WTC11 (cell line): ENCODE data around the gene SNPH. TPM values are rescaled to one million over a fixed set of nuclear protein-coding genes. Genes with fewer than 3 reads are reported as not detected.

Source experiments
- ATAC-seq: fragments of 200-7000 bp; cut with Tn5 transposase; 2 replicates; pipeline ENCODE4 v1.10.0; 2021; ENCODE audit warnings: mild to moderate bottlenecking, moderate library complexity
- CTCF ChIA-PET: fragments of 300-600 bp; sonication (Branson Sonifier 250); formaldehyde crosslinking; loops from one replicate; lab custom pipeline; 2021; ENCODE audit warnings: antibody characterized with exemption; lab: Charles Lee
- POLR2A ChIA-PET: fragments of 350-600 bp; sonication (Branson Sonifier 250); formaldehyde crosslinking; loops from one replicate; lab custom pipeline; 2021; ENCODE audit warnings: antibody characterized with exemption; lab: Charles Lee
- DNase-seq: peaks from one replicate; pipeline ENCODE4 v3.0.0; 2021; ENCODE audit warnings: low spot score
- H3K27ac Mint-ChIP-seq: 2 replicates; pipeline ENCODE4 v1.8.0; 2021; ENCODE audit warnings: mixed read lengths
- H3K27me3 Mint-ChIP-seq: 2 replicates; pipeline ENCODE4 v1.8.0; 2021; ENCODE audit warnings: low read depth, mild to moderate bottlenecking, moderate library complexity, mixed read lengths
- H3K36me3 Mint-ChIP-seq: 2 replicates; pipeline ENCODE4 v1.8.0; 2021; ENCODE audit warnings: mixed read lengths
- H3K4me1 Mint-ChIP-seq: 2 replicates; pipeline ENCODE4 v1.8.0; 2022; ENCODE audit warnings: mixed read lengths
- H3K4me3 Mint-ChIP-seq: 2 replicates; pipeline ENCODE4 v1.8.0; 2021; ENCODE audit warnings: mild to moderate bottlenecking, moderate library complexity, mixed read lengths
- H3K9me3 Mint-ChIP-seq: 2 replicates; pipeline ENCODE4 v1.8.0; 2021; ENCODE audit warnings: mixed read lengths
- ATF1 ChIP-seq: sonication (generic); formaldehyde crosslinking; IDR thresholded peaks from 2 replicates; pipeline ENCODE4 v1.8.1; 2023; ENCODE audit warnings: mild to moderate bottlenecking, moderate library complexity, missing genetic modification reagents
- GABPB1 ChIP-seq: sonication (generic); formaldehyde crosslinking; IDR thresholded peaks from 2 replicates; pipeline ENCODE4 v1.8.1; 2023; ENCODE audit warnings: mild to moderate bottlenecking, missing genetic modification reagents
- GRHL2 ChIP-seq: fragments of 250-450 bp; sonication (Bioruptor Pico); IDR thresholded peaks from 2 replicates; pipeline ENCODE4 v1.8.0; 2022; ENCODE audit warnings: mild to moderate bottlenecking, moderate library complexity; ENCODE audit not compliant: insufficient replicate concordance, severe bottlenecking
- GTF2I ChIP-seq: fragments of 250-450 bp; sonication (Bioruptor Pico); conservative IDR thresholded peaks from 2 replicates; pipeline ENCODE4 v1.4.0; 2021; ENCODE audit warnings: mild to moderate bottlenecking
- JAZF1 ChIP-seq: fragments of 250-450 bp; sonication (Bioruptor Pico); IDR thresholded peaks from 2 replicates; pipeline ENCODE4 v1.9.0; 2021; ENCODE audit warnings: moderate library complexity, mild to moderate bottlenecking, inconsistent platforms
- KAT7 ChIP-seq: sonication (generic); formaldehyde crosslinking; IDR thresholded peaks from 2 replicates; pipeline ENCODE4 v1.8.1; 2023; ENCODE audit warnings: missing genetic modification reagents, mild to moderate bottlenecking, borderline replicate concordance
- NR2C2 ChIP-seq: sonication (generic); formaldehyde crosslinking; IDR thresholded peaks from 2 replicates; pipeline ENCODE4 v1.8.0; 2022; ENCODE audit warnings: mild to moderate bottlenecking, missing genetic modification reagents
- NR3C1 ChIP-seq: sonication (generic); formaldehyde crosslinking; conservative IDR thresholded peaks from 2 replicates; pipeline ENCODE4 v1.8.1; 2023; ENCODE audit warnings: low read depth, mild to moderate bottlenecking, missing genetic modification reagents
- PRDM15 ChIP-seq: sonication (generic); formaldehyde crosslinking; IDR thresholded peaks from 2 replicates; pipeline ENCODE4 v1.8.0; 2022; ENCODE audit warnings: missing genetic modification reagents
- SMAD4 ChIP-seq: sonication (generic); formaldehyde crosslinking; IDR thresholded peaks from 2 replicates; pipeline ENCODE4 v1.8.0; 2022; ENCODE audit warnings: mild to moderate bottlenecking, missing genetic modification reagents
- STAT6 ChIP-seq: sonication (generic); formaldehyde crosslinking; conservative IDR thresholded peaks from 2 replicates; pipeline ENCODE4 v1.8.1; 2023; ENCODE audit warnings: mild to moderate bottlenecking, low read depth, missing genetic modification reagents, moderate library complexity
- ZBTB21 ChIP-seq: sonication (generic); formaldehyde crosslinking; IDR thresholded peaks from 2 replicates; pipeline ENCODE4 v1.8.1; 2023; ENCODE audit warnings: mild to moderate bottlenecking, missing genetic modification reagents, borderline replicate concordance
- ZNF138 ChIP-seq: sonication (generic); formaldehyde crosslinking; conservative IDR thresholded peaks from 2 replicates; pipeline ENCODE4 v1.8.1; 2022; ENCODE audit warnings: mild to moderate bottlenecking, moderate library complexity, missing genetic modification reagents
- ZNF263 ChIP-seq: sonication (generic); formaldehyde crosslinking; IDR thresholded peaks from 2 replicates; pipeline ENCODE4 v1.8.1; 2022; ENCODE audit warnings: low read depth, mild to moderate bottlenecking, moderate library complexity, missing genetic modification reagents
- ZNF317 ChIP-seq: sonication (generic); formaldehyde crosslinking; IDR thresholded peaks from 2 replicates; pipeline ENCODE4 v1.8.1; 2023; ENCODE audit warnings: low read depth, mild to moderate bottlenecking, moderate library complexity, missing genetic modification reagents, borderline replicate concordance
- ZNF671 ChIP-seq: fragments of 250-450 bp; sonication (Bioruptor Pico); IDR thresholded peaks from 2 replicates; pipeline ENCODE4 v1.8.0; 2021; ENCODE audit warnings: mild to moderate bottlenecking
- total RNA-seq: library from RNA; stranded (reverse); gene quantifications from 3 replicates; pipeline ENCODE4 v1.2.3, GENCODE V29; 2021
- TF ChIP-seq, protein P1 (sequence below): sonication (generic); formaldehyde crosslinking; IDR thresholded peaks from 2 replicates; pipeline ENCODE4 v1.8.0; 2022; ENCODE audit warnings: mild to moderate bottlenecking, missing genetic modification reagents
- TF ChIP-seq, protein P2 (sequence below): fragments of 200-600 bp; IDR thresholded peaks from 2 replicates; pipeline ENCODE4 v1.8.0; 2022; ENCODE audit warnings: antibody characterized with exemption
- TF ChIP-seq, protein P3 (sequence below): sonication (generic); formaldehyde crosslinking; IDR thresholded peaks from 2 replicates; pipeline ENCODE4 v1.8.1; 2022; ENCODE audit warnings: missing genetic modification reagents, borderline replicate concordance
- TF ChIP-seq, protein P4 (sequence below): fragments of 250-450 bp; sonication (Bioruptor Pico); IDR thresholded peaks from 2 replicates; pipeline ENCODE4 v1.9.0; 2021; ENCODE audit warnings: mild to moderate bottlenecking

SNPH gene
- total RNA-seq, 1 experiment from 2014 or later = 3.5 TPM

- H3K9me3 Mint-ChIP-seq = peaks cover 6% of the 10 kb centered on the region; the same call in 1 of the 2 replicates
- no peak overlapping the region for H3K4me3 Mint-ChIP-seq
- peaks cover 2% of the 10 kb centered on the region for H3K27me3 Mint-ChIP-seq
- H3K27ac Mint-ChIP-seq = no peak overlapping the region
- no peaks in the 10 kb centered on the region for H3K4me1 Mint-ChIP-seq
- CTCF ChIA-PET = no interaction called here
- DNase-seq (no peak), ATAC-seq (no peak)
- TF ChIP-seq GABPB1 (CRISPR knock-in tag) = no peak
- no peak for TF ChIP-seq ZBTB21 (CRISPR knock-in tag)
- no peak for TF ChIP-seq ZNF671 (CRISPR knock-in tag)
- TF ChIP-seq JAZF1 (CRISPR knock-in tag) = no peak
- TF ChIP-seq NR2C2 (CRISPR knock-in tag) = no peak
- TF ChIP-seq ZNF263 = no peak
- TF ChIP-seq ZNF317 (CRISPR knock-in tag) = no peak
- TF ChIP-seq PRDM15 (CRISPR knock-in tag) = no peak
- no peak for TF ChIP-seq STAT6 (CRISPR knock-in tag)
- TF ChIP-seq, protein P1, sequence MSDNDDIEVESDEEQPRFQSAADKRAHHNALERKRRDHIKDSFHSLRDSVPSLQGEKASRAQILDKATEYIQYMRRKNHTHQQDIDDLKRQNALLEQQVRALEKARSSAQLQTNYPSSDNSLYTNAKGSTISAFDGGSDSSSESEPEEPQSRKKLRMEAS = no peak
- no peak for TF ChIP-seq GRHL2
- peaks cover 60% of the 10 kb centered on the region for H3K36me3 Mint-ChIP-seq
- POLR2A ChIA-PET = no interaction called here
Measured at GRCh38 chr20:1353956-1354355, 87.9 kb downstream of the SNPH start.

GRCh38 chr20:1357921-1358671, 92.0 kb downstream of the SNPH start:
- Mint-ChIP-seq H3K36me3 (peaks cover 55% of the 10 kb centered on the region), H3K4me3 (no peak overlapping the region), H3K27me3 (no peaks in the 10 kb centered on the region), H3K4me1 (no peaks in the 10 kb centered on the region), H3K27ac (no peak overlapping the region), H3K9me3 (0 out of 2 replicates have a peak, but pooled peaks cover 4% of the 10 kb centered on the region)
- ATAC-seq = no peak
- ChIA-PET POLR2A (no interaction called here), CTCF (no interaction called here)
- DNase-seq = no peak
- TF ChIP-seq, protein P2, sequence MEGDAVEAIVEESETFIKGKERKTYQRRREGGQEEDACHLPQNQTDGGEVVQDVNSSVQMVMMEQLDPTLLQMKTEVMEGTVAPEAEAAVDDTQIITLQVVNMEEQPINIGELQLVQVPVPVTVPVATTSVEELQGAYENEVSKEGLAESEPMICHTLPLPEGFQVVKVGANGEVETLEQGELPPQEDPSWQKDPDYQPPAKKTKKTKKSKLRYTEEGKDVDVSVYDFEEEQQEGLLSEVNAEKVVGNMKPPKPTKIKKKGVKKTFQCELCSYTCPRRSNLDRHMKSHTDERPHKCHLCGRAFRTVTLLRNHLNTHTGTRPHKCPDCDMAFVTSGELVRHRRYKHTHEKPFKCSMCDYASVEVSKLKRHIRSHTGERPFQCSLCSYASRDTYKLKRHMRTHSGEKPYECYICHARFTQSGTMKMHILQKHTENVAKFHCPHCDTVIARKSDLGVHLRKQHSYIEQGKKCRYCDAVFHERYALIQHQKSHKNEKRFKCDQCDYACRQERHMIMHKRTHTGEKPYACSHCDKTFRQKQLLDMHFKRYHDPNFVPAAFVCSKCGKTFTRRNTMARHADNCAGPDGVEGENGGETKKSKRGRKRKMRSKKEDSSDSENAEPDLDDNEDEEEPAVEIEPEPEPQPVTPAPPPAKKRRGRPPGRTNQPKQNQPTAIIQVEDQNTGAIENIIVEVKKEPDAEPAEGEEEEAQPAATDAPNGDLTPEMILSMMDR = no peak
- TF ChIP-seq, protein P3, sequence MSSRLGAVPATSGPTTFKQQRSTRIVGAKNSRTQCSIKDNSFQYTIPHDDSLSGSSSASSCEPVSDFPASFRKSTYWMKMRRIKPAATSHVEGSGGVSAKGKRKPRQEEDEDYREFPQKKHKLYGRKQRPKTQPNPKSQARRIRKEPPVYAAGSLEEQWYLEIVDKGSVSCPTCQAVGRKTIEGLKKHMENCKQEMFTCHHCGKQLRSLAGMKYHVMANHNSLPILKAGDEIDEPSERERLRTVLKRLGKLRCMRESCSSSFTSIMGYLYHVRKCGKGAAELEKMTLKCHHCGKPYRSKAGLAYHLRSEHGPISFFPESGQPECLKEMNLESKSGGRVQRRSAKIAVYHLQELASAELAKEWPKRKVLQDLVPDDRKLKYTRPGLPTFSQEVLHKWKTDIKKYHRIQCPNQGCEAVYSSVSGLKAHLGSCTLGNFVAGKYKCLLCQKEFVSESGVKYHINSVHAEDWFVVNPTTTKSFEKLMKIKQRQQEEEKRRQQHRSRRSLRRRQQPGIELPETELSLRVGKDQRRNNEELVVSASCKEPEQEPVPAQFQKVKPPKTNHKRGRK (CRISPR knock-in tag) = no peak
- TF ChIP-seq KAT7 (CRISPR knock-in tag) = no peak
- TF ChIP-seq, protein P4, sequence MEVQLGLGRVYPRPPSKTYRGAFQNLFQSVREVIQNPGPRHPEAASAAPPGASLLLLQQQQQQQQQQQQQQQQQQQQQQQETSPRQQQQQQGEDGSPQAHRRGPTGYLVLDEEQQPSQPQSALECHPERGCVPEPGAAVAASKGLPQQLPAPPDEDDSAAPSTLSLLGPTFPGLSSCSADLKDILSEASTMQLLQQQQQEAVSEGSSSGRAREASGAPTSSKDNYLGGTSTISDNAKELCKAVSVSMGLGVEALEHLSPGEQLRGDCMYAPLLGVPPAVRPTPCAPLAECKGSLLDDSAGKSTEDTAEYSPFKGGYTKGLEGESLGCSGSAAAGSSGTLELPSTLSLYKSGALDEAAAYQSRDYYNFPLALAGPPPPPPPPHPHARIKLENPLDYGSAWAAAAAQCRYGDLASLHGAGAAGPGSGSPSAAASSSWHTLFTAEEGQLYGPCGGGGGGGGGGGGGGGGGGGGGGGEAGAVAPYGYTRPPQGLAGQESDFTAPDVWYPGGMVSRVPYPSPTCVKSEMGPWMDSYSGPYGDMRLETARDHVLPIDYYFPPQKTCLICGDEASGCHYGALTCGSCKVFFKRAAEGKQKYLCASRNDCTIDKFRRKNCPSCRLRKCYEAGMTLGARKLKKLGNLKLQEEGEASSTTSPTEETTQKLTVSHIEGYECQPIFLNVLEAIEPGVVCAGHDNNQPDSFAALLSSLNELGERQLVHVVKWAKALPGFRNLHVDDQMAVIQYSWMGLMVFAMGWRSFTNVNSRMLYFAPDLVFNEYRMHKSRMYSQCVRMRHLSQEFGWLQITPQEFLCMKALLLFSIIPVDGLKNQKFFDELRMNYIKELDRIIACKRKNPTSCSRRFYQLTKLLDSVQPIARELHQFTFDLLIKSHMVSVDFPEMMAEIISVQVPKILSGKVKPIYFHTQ (CRISPR knock-in tag) = no peak
- no peak for TF ChIP-seq GTF2I (CRISPR knock-in tag)
- TF ChIP-seq SMAD4 = no peak
- TF ChIP-seq ATF1 (CRISPR knock-in tag) = no peak
- TF ChIP-seq ZBTB21 (CRISPR knock-in tag) = no peak
- TF ChIP-seq NR3C1 (CRISPR knock-in tag) = no peak
- no peak for TF ChIP-seq ZNF138 (CRISPR knock-in tag)
